GM12878 (cell line): ENCODE measurements around the gene CFAP90. TPM values are rescaled to one million over a fixed set of nuclear protein-coding genes. Genes with fewer than 3 reads are reported as not detected.
A peak's percentile ranks its signal among the peaks of the same experiment; 100 is the strongest.

ENCODE experiments used
- ATAC-seq: fragments of 200-7000 bp; cut with Tn5 transposase; 3 replicates; pipeline ENCODE4 v1.9.1; 2020; ENCODE audit warnings: mild to moderate bottlenecking, moderate library complexity
- BruUV-seq: library from RNA; stranded (reverse); fragments of 400-500 nt; replicated peaks from 2 replicates; lab custom pipeline; 2021; lab: Mats Ljungman, UMichigan
- CTCF ChIA-PET: fragments of 300-600 bp; sonication (Branson Sonifier 250); formaldehyde crosslinking; extraction: SDS; loops from one replicate; lab custom pipeline; 2021; ENCODE audit warnings: inconsistent platforms; lab: Yijun Ruan, JAX
- POLR2A ChIA-PET: fragments of 350-600 bp; formaldehyde crosslinking; extraction: SDS; loops from one replicate; lab custom pipeline; 2021; ENCODE audit warnings: inconsistent platforms; lab: Charles Lee
- RAD21 ChIA-PET: fragments of 300-600 bp; sonication (Branson Sonifier 250); formaldehyde crosslinking; loops from one replicate; lab custom pipeline; 2023; ENCODE audit warnings: antibody characterized with exemption; ENCODE audit not compliant: unreplicated experiment; lab: Charles Lee
- SMC1A ChIA-PET: fragments of 300-600 bp; sonication (Branson Sonifier 250); formaldehyde crosslinking; loops from one replicate; lab custom pipeline; 2023; ENCODE audit not compliant: unreplicated experiment, uncharacterized antibody; lab: Charles Lee
- DNase-seq: peaks from one replicate; pipeline ENCODE4 v3.0.0-alpha.2; 2011; ENCODE audit warnings: low read depth, low spot score
- FAIRE-seq: peaks from 3 replicates; lab custom pipeline; 2011; peaks lifted over from hg19 to GRCh38; lab: Jason Lieb, UNC
- H2AFZ ChIP-seq: 2 replicates; pipeline ENCODE4 v1.6.0; 2011; ENCODE audit warnings: low read depth, low read length, control low read depth; ENCODE audit not compliant: control insufficient read depth
- H3K27ac ChIP-seq: 2 replicates; pipeline ENCODE4 v1.5.1; 2011; ENCODE audit warnings: control low read depth; ENCODE audit not compliant: control insufficient read depth, insufficient read depth
- H3K27me3 ChIP-seq, 2 experiments: replicated peaks in 1 of 2; 2 replicates each; pipeline versions ENCODE4 v1.6.0 to v1.6.1; 2011; ENCODE audit warnings: low read length in 1 of 2; ENCODE audit not compliant: control insufficient read depth in 2 of 2, insufficient read depth in 2 of 2
- H3K36me3 ChIP-seq, 2 experiments: 2 replicates each; pipeline ENCODE4 v1.5.1; 2011; ENCODE audit warnings: low read length in 1 of 2; ENCODE audit not compliant: control insufficient read depth in 2 of 2, insufficient read depth in 2 of 2
- H3K4me1 ChIP-seq: 2 replicates; pipeline ENCODE4 v1.6.1; 2011; ENCODE audit warnings: mild to moderate bottlenecking, low read length, moderate library complexity, mixed read lengths; ENCODE audit not compliant: control insufficient read depth, insufficient read depth
- H3K4me2 ChIP-seq: 2 replicates; pipeline ENCODE4 v1.6.0; 2011; ENCODE audit warnings: control low read depth; ENCODE audit not compliant: control insufficient read depth, insufficient read depth
- H3K4me3 ChIP-seq: fragments of 200-600 bp; sonication (generic); 2 replicates; pipeline ENCODE4 v1.5.1; 2016
- H3K79me2 ChIP-seq: 2 replicates; pipeline ENCODE4 v1.6.0; 2011; ENCODE audit warnings: low read length; ENCODE audit not compliant: control insufficient read depth, insufficient read depth
- H3K9ac ChIP-seq: 2 replicates; pipeline ENCODE4 v1.8.0; 2011; ENCODE audit warnings: low read length, control low read depth, mixed read lengths; ENCODE audit not compliant: control insufficient read depth, insufficient read depth
- H3K9me3 ChIP-seq: replicated peaks from 3 replicates; pipeline ENCODE4 v1.5.1; 2011; ENCODE audit warnings: mild to moderate bottlenecking, low read length; ENCODE audit not compliant: control insufficient read depth, insufficient read depth
- H4K20me1 ChIP-seq: 2 replicates; pipeline ENCODE4 v1.6.0; 2011; ENCODE audit not compliant: control insufficient read depth, insufficient read depth
- ASH2L ChIP-seq: fragments of 300-600, 200-600 bp; sonication (generic); IDR thresholded peaks from 2 replicates; pipeline ENCODE4 v1.6.1; 2017; ENCODE audit warnings: low read depth, mild to moderate bottlenecking, borderline replicate concordance
- CHD1 ChIP-seq: IDR thresholded peaks from 2 replicates; pipeline ENCODE4 v1.6.1; 2012; ENCODE audit warnings: low read depth, low read length, improper control_type of control experiment
- EGR1 ChIP-seq, 2 experiments: IDR thresholded peaks; 1 replicate in 1 of 2; 2 replicates in 1 of 2; pipeline ENCODE4 v1.6.1; 2011 to 2012; ENCODE audit warnings: low read depth in 2 of 2, low read length in 2 of 2, borderline replicate concordance in 1 of 2, mild to moderate bottlenecking in 1 of 2, moderate library complexity in 1 of 2
- NKRF ChIP-seq: fragments of 450-650 bp; conservative IDR thresholded peaks from 2 replicates; pipeline ENCODE4 v1.6.1; 2017; ENCODE audit warnings: mild to moderate bottlenecking, moderate library complexity
- NR2C2 ChIP-seq: IDR thresholded peaks from 2 replicates; pipeline ENCODE4 v1.6.1; 2011; ENCODE audit warnings: borderline replicate concordance, low read depth; ENCODE audit not compliant: control insufficient read depth, insufficient read length
- NR2F1 ChIP-seq: fragments of 450-650 bp; conservative IDR thresholded peaks from 2 replicates; pipeline ENCODE4 v1.6.1; 2017; ENCODE audit warnings: mild to moderate bottlenecking
- RB1 ChIP-seq: fragments of 450-650 bp; formaldehyde crosslinking; IDR thresholded peaks from 2 replicates; pipeline ENCODE4 v1.6.1; 2017; ENCODE audit warnings: mild to moderate bottlenecking, borderline replicate concordance
- SMARCA5 ChIP-seq: fragments of 450-650 bp; IDR thresholded peaks from 2 replicates; pipeline ENCODE4 v1.6.1; 2017; ENCODE audit warnings: mild to moderate bottlenecking
- WRNIP1 ChIP-seq: IDR thresholded peaks from 2 replicates; pipeline ENCODE4 v1.6.1; 2011; ENCODE audit warnings: low read depth, low read length, improper control_type of control experiment, borderline replicate concordance
- ZSCAN29 ChIP-seq: fragments of 450-650 bp; IDR thresholded peaks from 2 replicates; pipeline ENCODE4 v1.6.1; 2017; ENCODE audit warnings: mild to moderate bottlenecking, moderate library complexity
- WGBS: methylation state at CpG from one replicate; pipeline ENCODE4 v1.1.6; 2016; ENCODE audit warnings: low lambda C conversion rate; ENCODE audit not compliant: insufficient replicate concordance, insufficient coverage; ENCODE audit errors: missing lambda C conversion rate; 5-methylcytosine and 5-hydroxymethylcytosine counted together
- in situ Hi-C: fragments of 300-500 bp; cut with MboI; formaldehyde crosslinking; loops from 9 replicates; pipeline ENCODE4 v1.14.3; 2018; ENCODE audit warnings: mixed read lengths
- intact Hi-C: fragments of 100-400 bp; cut with micrococcal nuclease; formaldehyde crosslinking; loops from one replicate; pipeline ENCODE4 v1.14.2; 2022; ENCODE audit not compliant: unreplicated experiment
- polyA plus RNA-seq, 11 experiments: library from polyadenylated mRNA; depleted of rRNA in 4 of 11; unstranded in 6 of 11; stranded (reverse) in 5 of 11; fragments of >200 nt; fragmentation: Nextera tagmentation in 4 of 11; fragmentation: Illumina TruSeq in 1 of 11; extraction: Ambion mirVana in 4 of 11; extraction: Trizol in 1 of 11; gene quantifications; 1 replicate in 1 of 11; 2 replicates in 10 of 11; pipeline versions ENCODE4 v1.2.1 to v1.2.3, GENCODE V29; 2011 to 2016; ENCODE audit warnings: inconsistent platforms in 2 of 11, missing spikeins in 2 of 11, low read depth in 1 of 11
- total RNA-seq, 4 experiments: library from RNA; depleted of rRNA in 3 of 4; stranded (reverse); fragments of >200 nt in 3 of 4; fragmentation: Illumina TruSeq in 1 of 4; extraction: Trizol in 1 of 4; gene quantifications; 2 replicates each; pipeline versions ENCODE4 v1.2.1 to v1.2.3, GENCODE V29; 2013 to 2021

The CFAP90 gene
- total and polyA plus RNA-seq, 10 of the 15 experiments (the other 5 are each of a cell fraction or from before 2014, with no cell fraction given), result not detected

GRCh38 chr5:7869474-7870136 lies 18.7 kb upstream of the CFAP90 start:
- 1% methylated on average over 29 of the region's 41 CpGs for WGBS
- intact Hi-C loops, result no loop called here
- H3K36me3 ChIP-seq, result no peaks in the 10 kb centered on the region
- peaks cover 63% of the 10 kb centered on the region for H3K79me2 ChIP-seq
- TF ChIP-seq NR2C2 (no peak), EGR1 (IDR thresholded peaks at IDR 0.05; ENCODE audit: borderline replicate concordance in 1 of 2, low read depth in 2 of 2, low read length in 2 of 2) (peak in 1 of 2 experiments; percentile 51; a peak in 2 of 3 replicates), ASH2L (0 out of 2 replicates have a peak, but pooled peaks have one; percentile 21), CHD1 (0 out of 2 replicates have a peak, but pooled peaks have one; percentile 52), NR2F1 (0 out of 2 replicates have a peak, but pooled peaks have one; percentile 35), SMARCA5 (no peak), NKRF (0 out of 2 replicates have a peak, but pooled peaks have one; percentile 25), ZSCAN29 (no peak), RB1 (0 out of 2 replicates have a peak, but pooled peaks have one; percentile 12), WRNIP1 (no peak)
- TF ChIP-seq, all 136 proteins: peak for 6
- Histone ChIP-seq H3K9ac (peak overlapping the region; percentile 86), H3K27me3 (no peaks in the 10 kb centered on the region), H4K20me1 (no peaks in the 10 kb centered on the region), H3K4me3 (peak overlapping the region; percentile 97), H3K4me2 (peak overlapping the region; percentile 90), H3K4me1 (peaks cover 29% of the 10 kb centered on the region), H2AFZ (peak overlapping the region; percentile 71), H3K27ac (peak overlapping the region; percentile 84), H3K9me3 (no peaks in the 10 kb centered on the region)
- in situ Hi-C loops, result no loop called here
- BruUV-seq, result no TSS peak
- FAIRE-seq, result no peak
- no peak for DNase-seq
- ChIA-PET RAD21 (interaction anchor here (1.2 to 2.9 kb wide), 4 partner anchors 9 to 1328 kb away, joined by 3 to 13 read pairs (median 6); no protein-coding TSS in a partner anchor), SMC1A (interaction anchor here (1.8 to 2.8 kb wide), 2 partner anchors 8 to 9 kb away, joined by 6 to 9 read pairs; no protein-coding TSS in a partner anchor), POLR2A (interaction anchor here (1.0 to 1.2 kb wide), 2 partner anchors 8 to 17 kb away, joined by 3 read pairs; no protein-coding TSS in a partner anchor), CTCF (interaction anchor here (1.5 to 9.9 kb wide), 2 partner anchors 18 to 35 kb away, joined by 3 to 92 read pairs; no protein-coding TSS in a partner anchor)
- peak; percentile 61 for ATAC-seq
